Lower leg skin (tissue), 4 donors: ENCODE data around the gene TEKT3. TPM values are rescaled to one million over a fixed set of nuclear protein-coding genes. Genes with fewer than 3 reads are reported as not detected.
A peak's percentile ranks its signal among the peaks of the same experiment; 100 is the strongest.

Experiments used
- DNase-seq, 2 donors: peaks; one replicate each; pipeline ENCODE4 v3.0.0-alpha.2; 2019; ENCODE audit warnings: low spot score in 2 of 2
- H3K4me3 ChIP-seq: fragments of 200-600 bp; sonication (generic); 2 replicates; pipeline ENCODE4 v1.5.1; 2017; ENCODE audit warnings: mild to moderate bottlenecking, low read depth; ENCODE audit not compliant: poor library complexity, severe bottlenecking
- CTCF ChIP-seq, 3 donors: fragments of 450-650 bp; IDR thresholded peaks; one replicate each; pipeline ENCODE4 v1.5.1; 2016; ENCODE audit warnings: antibody characterized with exemption in 3 of 3, mild to moderate bottlenecking in 3 of 3, moderate library complexity in 2 of 3
- POLR2A ChIP-seq, 2 donors: fragments of 450-650 bp; IDR thresholded peaks; one replicate each; pipeline ENCODE4 v1.6.1; 2016 to 2017; ENCODE audit warnings: antibody characterized with exemption in 2 of 2, mild to moderate bottlenecking in 1 of 2, moderate library complexity in 1 of 2
- WGBS, 2 donors: methylation state at CpG; one replicate each; pipeline ENCODE4 v1.1.5; 2018; 5-methylcytosine and 5-hydroxymethylcytosine counted together
- intact Hi-C: fragments of 100-400 bp; cut with DNase I; formaldehyde crosslinking; loops from one replicate; pipeline ENCODE4 v1.15.0; 2023; ENCODE audit warnings: low total_unique reads
- total RNA-seq, 4 donors: library from RNA; depleted of rRNA; stranded (reverse); fragments of >200 nt; gene quantifications; one replicate each; pipeline ENCODE4 v1.1.0, GENCODE V29; 2016

TEKT3 gene
- total RNA-seq, 4 donors from 2014 or later: 0.46 to 2.5 TPM; not detected in 2

DNA sequence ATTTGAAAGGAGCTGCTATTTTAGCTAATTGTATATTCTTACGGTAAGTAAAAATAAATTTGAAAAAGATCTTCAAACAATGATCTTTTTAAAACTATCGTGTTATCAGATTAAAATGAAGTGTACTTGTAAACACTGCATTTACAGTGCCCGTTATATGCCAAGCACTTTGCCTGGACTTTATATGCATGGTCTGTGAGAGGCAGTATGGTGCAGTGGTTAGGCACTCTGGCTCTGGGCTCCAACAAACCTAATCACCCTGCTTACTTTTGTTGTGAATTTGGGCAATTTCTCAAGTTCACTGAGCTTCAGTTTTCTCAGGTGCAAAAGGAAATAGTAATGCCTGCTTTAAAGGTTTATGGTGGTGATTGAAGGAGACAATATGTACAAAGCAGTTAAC lies 77.7 kb downstream of the TEKT3 start:
- WGBS, 2 donors: 27 to 30% methylated on average over 3 of the region's 3 CpGs
- intact Hi-C loops: loop anchor here (10.0 kb wide), 1 partner anchor 151 kb away; no protein-coding TSS in a partner anchor
- no peak for DNase-seq
- no peak overlapping the region for H3K4me3 ChIP-seq
- TF ChIP-seq POLR2A (IDR thresholded peaks at IDR 0.05) (no peak), CTCF (IDR thresholded peaks at IDR 0.05) (no peak)

GRCh38 chr17:15263206-15263579 lies 78.2 kb downstream of the TEKT3 start:
- 1 to 4% methylated on average over 14 to 15 of the region's 17 CpGs for WGBS, 2 donors
- no peak for TF ChIP-seq POLR2A (IDR thresholded peaks at IDR 0.05)
- no peak for TF ChIP-seq CTCF (IDR thresholded peaks at IDR 0.05)
- peak; percentile 91 to 98 for DNase-seq
- H3K4me3 ChIP-seq: peak overlapping the region; percentile 68
- intact Hi-C loops: loop anchor here (10.0 kb wide), 1 partner anchor 152 kb away; no protein-coding TSS in a partner anchor

GRCh38 chr17:15262291-15263205 lies 78.8 kb downstream of the TEKT3 start:
- peak overlapping the region; percentile 68 for H3K4me3 ChIP-seq
- WGBS, 2 donors: 0% methylated on average over 33 to 60 of the region's 60 CpGs
- intact Hi-C loops: loop anchor here (10.0 kb wide), 1 partner anchor 152 kb away; no protein-coding TSS in a partner anchor

GRCh38 chr17:15261802-15262290 lies 79.6 kb downstream of the TEKT3 start:
- H3K4me3 ChIP-seq: peak overlapping the region; percentile 68
- DNase-seq: no peak
- intact Hi-C loops: loop anchor here (2.0 to 10.0 kb wide), 2 partner anchors 153 to 241 kb away; no protein-coding TSS in a partner anchor
- TF ChIP-seq POLR2A (IDR thresholded peaks at IDR 0.05): no peak
- WGBS, 2 donors: 3 to 4% methylated on average over 9 of the region's 9 CpGs

More at GRCh38 chr17:15262291-15263205, 78.8 kb downstream of the TEKT3 start:
- TF ChIP-seq CTCF (IDR thresholded peaks at IDR 0.05): no peak
- peak in 1 of 2 donors; percentile 42 for TF ChIP-seq POLR2A (IDR thresholded peaks at IDR 0.05)
- DNase-seq: peak; percentile 87 to 97

GRCh38 chr17:15261258-15261801 lies 80.1 kb downstream of the TEKT3 start:
- no peak for TF ChIP-seq POLR2A (IDR thresholded peaks at IDR 0.05)
- TF ChIP-seq CTCF (IDR thresholded peaks at IDR 0.05): no peak
- intact Hi-C loops: loop anchor here (2.0 to 10.0 kb wide), 2 partner anchors 153 to 241 kb away; no protein-coding TSS in a partner anchor
- DNase-seq: peak in 1 of 2 donors; percentile 89
- H3K4me3 ChIP-seq: peak overlapping the region; percentile 68
- 1 to 4% methylated on average over 23 to 31 of the region's 32 CpGs for WGBS, 2 donors
